ENCODE results near the gene LGALS9. TPM values are rescaled to one million over a fixed set of nuclear protein-coding genes. Genes with fewer than 3 reads are reported as not detected.

The LGALS9 gene
- total and polyA plus RNA-seq, 2 experiments from 2014 or later: 0.48 to 0.73 TPM

GRCh38 chr17:27620721-27621120, 10.3 kb upstream of the LGALS9 start:
- no peaks in the 10 kb centered on the region for H3F3A ChIP-seq (replicated peaks; ENCODE audit: low read depth)
- DNase-seq (ENCODE audit: low spot score) (no peak), ATAC-seq (no peak)
- Mint-ChIP-seq H3K9me3 (no peaks in the 10 kb centered on the region), H3K4me3 (no peak overlapping the region), H3K27ac (no peak overlapping the region), H3K36me3 (ENCODE audit: low read depth) (peaks cover 35% of the 10 kb centered on the region), H3K27me3 (ENCODE audit: insufficient read depth, low read depth, poor library complexity) (peaks cover 3% of the 10 kb centered on the region), H3K4me1 (no peaks in the 10 kb centered on the region)
- H3K27ac ChIP-seq (ENCODE audit: low read depth): no peak overlapping the region
- H4K20me1 ChIP-seq (replicated peaks; ENCODE audit: insufficient read depth): no peaks in the 10 kb centered on the region
- H2AFZ ChIP-seq: no peak overlapping the region
- H3K79me2 ChIP-seq (replicated peaks; ENCODE audit: insufficient read depth): no peaks in the 10 kb centered on the region
- TF ChIP-seq NANOG (IDR thresholded peaks at IDR 0.05; ENCODE audit: borderline replicate concordance) (no peak), ZNF462 (CRISPR knock-in tag; IDR thresholded peaks at IDR 0.05) (no peak), ZNF114 (CRISPR knock-in tag; IDR thresholded peaks at IDR 0.05) (no peak), ZNF331 (CRISPR knock-in tag; IDR thresholded peaks at IDR 0.05; ENCODE audit: low read depth) (no peak), JUNB (IDR thresholded peaks at IDR 0.05; ENCODE audit: unreplicated experiment) (no peak), ETS1 (IDR thresholded peaks at IDR 0.05) (no peak), POLR2AphosphoS5 (IDR thresholded peaks at IDR 0.05; ENCODE audit: low read depth) (no peak), REST (IDR thresholded peaks at IDR 0.05; ENCODE audit: unreplicated experiment) (no peak), EZH2 (IDR thresholded peaks at IDR 0.05; ENCODE audit: low read depth, unreplicated experiment) (no peak)
- H3K4me1 ChIP-seq (ENCODE audit: insufficient read depth): no peaks in the 10 kb centered on the region
- H3K4me3 ChIP-seq: no peak overlapping the region
- no peak overlapping the region for H3K4me2 ChIP-seq
- H3K36me3 ChIP-seq (ENCODE audit: insufficient read depth): peaks cover 7% of the 10 kb centered on the region; the same call in 1 of the 2 replicates
- no peaks in the 10 kb centered on the region for H3K9me2 ChIP-seq (ENCODE audit: insufficient read depth)
- H3K27me3 ChIP-seq (ENCODE audit: insufficient read depth): no peaks in the 10 kb centered on the region
